Endothelial cell of umbilical vein (primary cell): ENCODE results near the gene SEC14L6. TPM values are rescaled to one million over a fixed set of nuclear protein-coding genes. Genes with fewer than 3 reads are reported as not detected.

Experiments used
- BruUV-seq: library from RNA; stranded (reverse); fragments of 400-500 nt; replicated peaks from 2 replicates; lab custom pipeline; 2021; lab: Mats Ljungman, UMichigan
- CTCF ChIA-PET: fragments of 300-600, 350-600 bp; sonication (Branson Sonifier 250); formaldehyde crosslinking; loops from one replicate; lab custom pipeline; 2021; ENCODE audit warnings: antibody characterized with exemption, inconsistent platforms; lab: Charles Lee
- POLR2A ChIA-PET: fragments of 300-600, 350-600 bp; sonication (Branson Sonifier 250); formaldehyde crosslinking; loops from one replicate; lab custom pipeline; 2021; ENCODE audit warnings: antibody characterized with exemption, inconsistent platforms; lab: Charles Lee
- DNase-seq: peaks from one replicate; pipeline ENCODE4 v3.0.0-alpha.2; 2011; ENCODE audit warnings: low read depth, low spot score
- FAIRE-seq: peaks from 2 replicates; lab custom pipeline; 2011; peaks lifted over from hg19 to GRCh38; lab: Jason Lieb, UNC
- H2AFZ ChIP-seq: 2 replicates; pipeline ENCODE4 v1.6.0; 2012; ENCODE audit warnings: low read depth, low read length, control low read depth, inconsistent platforms
- H3K27ac ChIP-seq: 2 replicates; pipeline ENCODE4 v1.5.1; 2011; ENCODE audit warnings: low read depth, mild to moderate bottlenecking, control low read depth, low read length, moderate library complexity; ENCODE audit not compliant: insufficient read depth
- H3K27me3 ChIP-seq, 2 experiments: 2 replicates each; pipeline versions ENCODE4 v1.6.0 to v1.6.1; 2011; ENCODE audit warnings: low read length in 2 of 2, mixed read lengths in 1 of 2; ENCODE audit not compliant: control insufficient read depth in 2 of 2, insufficient read depth in 2 of 2
- H3K36me3 ChIP-seq, 2 experiments: 2 replicates in 1 of 2; 3 replicates in 1 of 2; pipeline ENCODE4 v1.5.1; 2011; ENCODE audit warnings: low read length in 2 of 2, mild to moderate bottlenecking in 1 of 2, moderate library complexity in 1 of 2; ENCODE audit not compliant: control insufficient read depth in 2 of 2, insufficient read depth in 2 of 2; ENCODE audit errors: extremely low read depth in 1 of 2
- H3K4me1 ChIP-seq: 3 replicates; pipeline ENCODE4 v1.5.1; 2011; ENCODE audit warnings: mild to moderate bottlenecking, low read length; ENCODE audit not compliant: control insufficient read depth, insufficient read depth; ENCODE audit errors: extremely low read depth
- H3K4me2 ChIP-seq: 2 replicates; pipeline ENCODE4 v1.6.1; 2011; ENCODE audit warnings: low read length, control low read depth, mixed read lengths; ENCODE audit not compliant: insufficient read depth
- H3K4me3 ChIP-seq, 3 experiments: fragments of 200-600 bp in 1 of 3; sonication (generic), shearing (Covaris generic) in 1 of 3; replicated peaks in 1 of 3; 2 replicates each; pipeline ENCODE4 v1.5.1; 2011 to 2016; ENCODE audit warnings: control low read depth in 3 of 3, low read length in 3 of 3, mild to moderate bottlenecking in 2 of 3, inconsistent platforms in 1 of 3, low read depth in 1 of 3, moderate library complexity in 1 of 3; ENCODE audit not compliant: insufficient read depth in 1 of 3
- H3K79me2 ChIP-seq: 2 replicates; pipeline ENCODE4 v1.6.0; 2012; ENCODE audit warnings: low read length, inconsistent platforms; ENCODE audit not compliant: control insufficient read depth, insufficient read depth
- H3K9ac ChIP-seq: replicated peaks from 2 replicates; pipeline ENCODE3; 2011; ENCODE audit warnings: low read length, control low read depth; ENCODE audit not compliant: insufficient read depth; ENCODE audit errors: extremely low read depth
- H3K9me1 ChIP-seq: replicated peaks from 3 replicates; pipeline ENCODE4 v1.6.0; 2011; ENCODE audit warnings: mild to moderate bottlenecking, low read length; ENCODE audit not compliant: control insufficient read depth, insufficient read depth; ENCODE audit errors: extremely low read depth
- H3K9me3 ChIP-seq: replicated peaks from 2 replicates; pipeline ENCODE4 v1.5.1; 2012; ENCODE audit warnings: low read length, inconsistent platforms; ENCODE audit not compliant: control insufficient read depth, insufficient read depth
- H4K20me1 ChIP-seq: replicated peaks from 2 replicates; pipeline ENCODE3; 2011; ENCODE audit warnings: mild to moderate bottlenecking, low read length; ENCODE audit not compliant: control insufficient read depth, insufficient read depth; ENCODE audit errors: extremely low read depth
- CTCF ChIP-seq, 2 donors: IDR thresholded peaks; 1 replicate in 1 of 2; 2 replicates in 1 of 2; pipeline ENCODE4 v1.5.1; 2011; ENCODE audit warnings: low read length in 2 of 2, mild to moderate bottlenecking in 2 of 2, moderate library complexity in 2 of 2, control low read depth in 1 of 2, inconsistent platforms in 1 of 2, low read depth in 1 of 2; ENCODE audit not compliant: insufficient read depth in 1 of 2; ENCODE audit errors: extremely low read depth in 1 of 2
- EZH2 ChIP-seq: IDR thresholded peaks from 2 replicates; pipeline ENCODE4 v1.6.1; 2012; ENCODE audit warnings: borderline replicate concordance, low read depth, mild to moderate bottlenecking, moderate library complexity, low read length, inconsistent platforms; ENCODE audit not compliant: severe bottlenecking
- FOS ChIP-seq: IDR thresholded peaks from 2 replicates; pipeline ENCODE4 v1.6.1; 2011; ENCODE audit warnings: mild to moderate bottlenecking, low read length, moderate library complexity, borderline replicate concordance; ENCODE audit not compliant: insufficient read depth
- GATA2 ChIP-seq: IDR thresholded peaks from 2 replicates; pipeline ENCODE4 v1.7.0; 2011; ENCODE audit warnings: low read depth, mild to moderate bottlenecking, moderate library complexity, mixed read lengths, low read length; ENCODE audit not compliant: insufficient read length, insufficient read depth
- JUN ChIP-seq: IDR thresholded peaks from 2 replicates; pipeline ENCODE4 v1.6.1; 2011; ENCODE audit warnings: borderline replicate concordance, low read depth; ENCODE audit not compliant: insufficient read length, insufficient read depth
- MYC ChIP-seq: IDR thresholded peaks from one replicate; pipeline ENCODE4 v1.6.1; 2011; ENCODE audit warnings: mild to moderate bottlenecking, low read depth, low read length
- POLR2A ChIP-seq: IDR thresholded peaks from 2 replicates; pipeline ENCODE4 v1.6.1; 2012; ENCODE audit warnings: low read depth, mild to moderate bottlenecking, control low read depth, low read length
- POLR2AphosphoS5 ChIP-seq: IDR thresholded peaks from 2 replicates; pipeline ENCODE4 v1.6.1; 2012; ENCODE audit warnings: low read depth, mild to moderate bottlenecking, control low read depth, low read length, moderate library complexity; ENCODE audit not compliant: insufficient read depth
- dilution Hi-C: fragments of 300-500 bp; cut with MboI; formaldehyde crosslinking; loops from one replicate; pipeline ENCODE4 v1.15.0; 2019; ENCODE audit warnings: low sequenced_read_pairs; ENCODE audit not compliant: extremely low pct_ligation_motif_present
- intact Hi-C: fragments of 100-400 bp; cut with micrococcal nuclease; formaldehyde crosslinking; loops from one replicate; pipeline ENCODE4 v1.10.0; 2022
- polyA plus RNA-seq, 4 experiments: library from polyadenylated mRNA; depleted of rRNA in 3 of 4; stranded (reverse) in 3 of 4; unstranded in 1 of 4; fragments of >200 nt; gene quantifications; 2 replicates each; pipeline versions ENCODE4 v1.2.1 to v1.2.3, GENCODE V29; 2011 to 2012; ENCODE audit warnings: missing spikeins in 1 of 4
- total RNA-seq: library from RNA; stranded (reverse); gene quantifications from 2 replicates; pipeline ENCODE4 v1.2.3, GENCODE V29; 2021
- TF ChIP-seq, protein P1 (sequence below): IDR thresholded peaks from 2 replicates; pipeline ENCODE4 v1.6.1; 2011; ENCODE audit not compliant: insufficient read depth, insufficient read length

SEC14L6 gene
- total and polyA plus RNA-seq, 2 donors (not counting 3 experiments of a cell fraction or from before 2014, with no cell fraction given) = 0.04 to 0.15 TPM

GRCh38 chr22:30481711-30482110 is 64.8 kb downstream of the SEC14L6 start:
- DNase-seq = no peak
- H4K20me1 ChIP-seq = no peaks in the 10 kb centered on the region
- no peak for TF ChIP-seq MYC
- TF ChIP-seq EZH2 = no peak
- no peak for TF ChIP-seq POLR2AphosphoS5
- TF ChIP-seq, protein P1, sequence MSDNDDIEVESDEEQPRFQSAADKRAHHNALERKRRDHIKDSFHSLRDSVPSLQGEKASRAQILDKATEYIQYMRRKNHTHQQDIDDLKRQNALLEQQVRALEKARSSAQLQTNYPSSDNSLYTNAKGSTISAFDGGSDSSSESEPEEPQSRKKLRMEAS = no peak
- TF ChIP-seq FOS = no peak
- TF ChIP-seq GATA2 = no peak
- TF ChIP-seq POLR2A = no peak
- no peak for TF ChIP-seq JUN
- no peak for TF ChIP-seq CTCF (IDR thresholded peaks at IDR 0.05; ENCODE audit: extremely low read depth in 1 of 2, insufficient read depth in 1 of 2, low read depth in 1 of 2, low read length in 2 of 2)
- H3K4me3 ChIP-seq = no peak overlapping the region
- H3K4me2 ChIP-seq = no peak overlapping the region
- BruUV-seq = no TSS peak
- CTCF ChIA-PET = no interaction called here
- no peak overlapping the region for H3K27ac ChIP-seq
- dilution Hi-C loops (no loop called here), intact Hi-C loops (no loop called here)
- FAIRE-seq = no peak
- POLR2A ChIA-PET = no interaction called here
- H3K9me3 ChIP-seq = no peaks in the 10 kb centered on the region
- peaks cover 0 to 2% of the 10 kb centered on the region in 2 experiments for H3K27me3 ChIP-seq
- H3K36me3 ChIP-seq = no peaks in the 10 kb centered on the region
- H3K9me1 ChIP-seq = no peaks in the 10 kb centered on the region
- H2AFZ ChIP-seq = no peak overlapping the region
- H3K79me2 ChIP-seq = no peaks in the 10 kb centered on the region
- no peak overlapping the region for H3K9ac ChIP-seq
- no peaks in the 10 kb centered on the region for H3K4me1 ChIP-seq
